Urinary bladder (tissue), 4 donors: ENCODE measurements around the gene ACYP2. TPM values are rescaled to one million over a fixed set of nuclear protein-coding genes. Genes with fewer than 3 reads are reported as not detected.
A peak's percentile ranks its signal among the peaks of the same experiment; 100 is the strongest.
"Not testable (repeated sequence)": the region's sequence is repeated elsewhere in the genome, so short reads cannot be mapped to it uniquely, and the experiment has no call there.

Source experiments
- DNase-seq: peaks from one replicate; pipeline ENCODE4 v3.0.0-alpha.2; 2015; ENCODE audit errors: extremely low spot score
- H3K27ac ChIP-seq: one replicate; pipeline ENCODE4 v1.5.1; 2013; ENCODE audit warnings: low read depth, mild to moderate bottlenecking, moderate library complexity
- H3K36me3 ChIP-seq: one replicate; pipeline ENCODE4 v1.6.1; 2013; ENCODE audit warnings: mild to moderate bottlenecking, moderate library complexity; ENCODE audit not compliant: insufficient read depth
- H3K4me1 ChIP-seq: one replicate; pipeline ENCODE4 v1.6.1; 2013; ENCODE audit warnings: mild to moderate bottlenecking, moderate library complexity; ENCODE audit not compliant: insufficient read depth
- H3K4me3 ChIP-seq: one replicate; pipeline ENCODE4 v1.5.1; 2013; ENCODE audit warnings: low read depth, low read length
- WGBS: extraction: QIAGEN DNeasy Blood & Tissue Kit; methylation state at CpG from one replicate; pipeline ENCODE4 v1.1.7; 2013; 5-methylcytosine and 5-hydroxymethylcytosine counted together
- polyA plus RNA-seq: library from polyadenylated mRNA; stranded (reverse); fragments of 200-250 nt; gene quantifications from one replicate; pipeline ENCODE4 v1.2.3, GENCODE V29; 2013
- total RNA-seq: library from RNA; depleted of rRNA; stranded (reverse); fragments of >200 nt; gene quantifications from one replicate; pipeline ENCODE4 v1.2.3, GENCODE V29; 2014
- donor health status: healthy with polysubstance abuse.
- donor health status: healthy.

The ACYP2 gene
- total and polyA plus RNA-seq, 2 donors = 25.0 to 28.1 TPM

DNA sequence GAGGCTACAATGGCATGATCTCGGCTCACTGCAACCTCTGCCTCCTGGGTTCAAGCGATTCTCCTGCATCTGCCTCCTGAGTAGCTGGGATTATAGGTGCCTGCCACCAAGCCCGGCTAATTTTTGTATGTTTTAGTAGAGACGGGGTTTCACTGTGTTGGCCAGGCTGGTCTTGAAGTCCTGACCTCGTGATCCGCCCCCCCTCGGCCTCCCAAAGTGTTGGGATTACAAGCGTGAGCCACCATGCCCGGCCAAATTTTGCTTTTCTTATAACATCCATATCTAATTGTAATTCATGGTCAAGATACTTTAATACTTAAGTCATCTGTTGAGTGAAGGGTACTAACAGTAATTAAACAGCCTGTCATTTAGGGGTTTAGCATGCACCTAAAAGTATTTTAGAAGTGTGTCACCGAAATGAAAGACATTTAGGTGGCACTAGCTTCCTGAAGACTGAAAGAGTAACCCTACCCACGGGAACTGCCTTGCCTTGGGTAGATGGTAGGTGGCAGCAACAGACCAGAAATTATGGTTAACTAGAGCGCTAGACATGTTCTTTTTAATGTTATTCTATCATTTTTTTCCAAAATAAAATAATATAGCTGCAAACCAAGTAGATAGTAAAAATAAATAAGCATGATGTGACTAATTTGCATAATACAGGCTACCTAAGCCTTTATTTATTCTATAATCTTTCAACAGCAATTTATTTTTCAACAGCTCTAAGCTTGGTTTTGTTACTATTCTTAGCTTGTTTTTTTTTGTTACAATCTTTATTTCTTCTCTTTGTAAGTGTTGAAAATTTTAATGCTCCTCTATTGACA lies 8.6 kb upstream of the ACYP2 start:
- Histone ChIP-seq H3K27ac (no peak overlapping the region), H3K4me3 (no peak overlapping the region), H3K4me1 (no peaks in the 10 kb centered on the region), H3K36me3 (no peaks in the 10 kb centered on the region)
- DNase-seq = peak; percentile 49
- 58% methylated on average over 12 of the region's 12 CpGs for WGBS

GRCh38 chr2:54107455-54107764 lies 8.0 kb upstream of the ACYP2 start:
- Histone ChIP-seq H3K4me3 (no peak overlapping the region), H3K27ac (no peak overlapping the region), H3K36me3 (no peaks in the 10 kb centered on the region), H3K4me1 (no peaks in the 10 kb centered on the region)
- 70% methylated on average over 2 of the region's 2 CpGs for WGBS
- no peak for DNase-seq

DNA sequence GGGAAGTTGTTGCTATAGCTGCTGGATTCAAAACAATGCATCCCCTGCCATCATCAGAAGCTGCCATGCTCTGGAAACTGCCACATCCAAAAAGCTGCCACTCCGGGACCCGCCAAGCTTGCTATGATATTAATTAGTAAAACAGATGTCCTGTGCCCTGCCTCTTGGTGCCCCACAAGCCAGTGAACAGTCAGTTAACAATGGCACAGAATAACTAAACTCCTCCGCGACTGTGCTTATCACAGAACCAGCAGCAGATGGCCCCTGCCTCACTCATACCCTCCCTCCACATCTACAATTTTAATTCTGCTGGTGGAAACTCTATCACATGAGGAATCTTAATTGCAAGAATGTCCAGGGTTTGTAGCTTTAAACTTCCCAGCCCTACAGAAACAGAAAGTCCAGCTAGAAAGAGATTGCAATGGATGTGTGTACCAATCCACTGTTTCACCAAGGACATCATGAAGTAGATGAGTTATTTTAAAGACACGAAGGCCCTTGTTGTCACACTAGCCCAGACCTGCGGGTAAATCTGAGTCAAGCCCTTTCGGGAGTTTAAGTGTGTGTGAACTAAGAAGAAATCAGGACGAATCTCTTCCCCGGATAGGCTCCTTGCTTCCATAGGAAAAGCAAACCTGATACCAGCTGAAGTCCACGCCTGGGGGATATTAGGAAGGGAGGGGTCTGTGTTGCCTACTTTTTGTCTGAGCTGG lies 7.4 kb upstream of the ACYP2 start:
- H3K27ac ChIP-seq = no peak overlapping the region
- WGBS = 88% methylated on average over 10 of the region's 10 CpGs
- no peak overlapping the region for H3K4me3 ChIP-seq
- DNase-seq = no peak
- no peaks in the 10 kb centered on the region for H3K36me3 ChIP-seq
- no peaks in the 10 kb centered on the region for H3K4me1 ChIP-seq

GRCh38 chr2:54109848-54110247 lies 5.6 kb upstream of the ACYP2 start:
- no peak for DNase-seq
- Histone ChIP-seq H3K4me3 (no peak overlapping the region), H3K4me1 (no peaks in the 10 kb centered on the region), H3K36me3 (no peaks in the 10 kb centered on the region), H3K27ac (no peak overlapping the region)
- 97% methylated on average over 3 of the region's 3 CpGs for WGBS

DNA sequence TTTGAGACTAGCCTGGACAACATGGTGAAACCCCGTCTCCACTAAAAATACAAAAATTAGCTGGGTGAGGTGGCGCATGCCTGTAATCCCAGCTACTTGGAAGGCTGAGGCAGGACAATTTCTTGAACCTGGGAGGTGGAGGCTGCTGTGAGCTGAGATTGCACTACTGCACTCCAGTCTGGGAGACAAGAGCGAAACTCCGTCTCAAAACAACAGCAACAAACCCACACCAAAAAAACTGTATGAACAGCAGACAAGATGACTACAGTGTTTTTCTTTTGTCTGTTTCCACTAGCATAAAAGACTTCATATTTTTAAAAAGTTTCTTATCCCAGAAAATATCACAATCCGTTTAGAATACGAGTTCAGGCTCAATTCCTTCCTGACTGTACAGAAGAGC lies 936 bp upstream of the ACYP2 start:
- 79% methylated on average over 6 of the region's 6 CpGs for WGBS
- Histone ChIP-seq H3K4me3 (peak overlapping the region; percentile 12), H3K27ac (peak overlapping the region; percentile 45)
- not testable (repeated sequence) for H3K36me3 ChIP-seq, DNase-seq, H3K4me1 ChIP-seq

- peak overlapping the region; percentile 57 for H3K4me3 ChIP-seq
- H3K4me1 ChIP-seq = no peaks in the 10 kb centered on the region
- DNase-seq = no peak
- H3K36me3 ChIP-seq = no peaks in the 10 kb centered on the region
- H3K27ac ChIP-seq = peak overlapping the region; percentile 100
- WGBS = 43% methylated on average over 3 of the region's 3 CpGs
Observed at GRCh38 chr2:54114936-54115283, 505 bp upstream of the ACYP2 start.

- H3K36me3 ChIP-seq, DNase-seq, H3K4me3 ChIP-seq, H3K4me1 ChIP-seq, H3K27ac ChIP-seq: not testable (repeated sequence)
- 98% methylated on average over 10 of the region's 10 CpGs for WGBS
Observed at GRCh38 chr2:54116598-54116997, 1.2 kb downstream of the ACYP2 start.

GRCh38 chr2:54120950-54121349 lies 5.5 kb downstream of the ACYP2 start:
- Histone ChIP-seq H3K4me3 (no peak overlapping the region), H3K27ac (no peak overlapping the region), H3K4me1 (no peaks in the 10 kb centered on the region), H3K36me3 (no peaks in the 10 kb centered on the region)
- no peak for DNase-seq
- WGBS = 97% methylated on average over 8 of the region's 8 CpGs

DNA sequence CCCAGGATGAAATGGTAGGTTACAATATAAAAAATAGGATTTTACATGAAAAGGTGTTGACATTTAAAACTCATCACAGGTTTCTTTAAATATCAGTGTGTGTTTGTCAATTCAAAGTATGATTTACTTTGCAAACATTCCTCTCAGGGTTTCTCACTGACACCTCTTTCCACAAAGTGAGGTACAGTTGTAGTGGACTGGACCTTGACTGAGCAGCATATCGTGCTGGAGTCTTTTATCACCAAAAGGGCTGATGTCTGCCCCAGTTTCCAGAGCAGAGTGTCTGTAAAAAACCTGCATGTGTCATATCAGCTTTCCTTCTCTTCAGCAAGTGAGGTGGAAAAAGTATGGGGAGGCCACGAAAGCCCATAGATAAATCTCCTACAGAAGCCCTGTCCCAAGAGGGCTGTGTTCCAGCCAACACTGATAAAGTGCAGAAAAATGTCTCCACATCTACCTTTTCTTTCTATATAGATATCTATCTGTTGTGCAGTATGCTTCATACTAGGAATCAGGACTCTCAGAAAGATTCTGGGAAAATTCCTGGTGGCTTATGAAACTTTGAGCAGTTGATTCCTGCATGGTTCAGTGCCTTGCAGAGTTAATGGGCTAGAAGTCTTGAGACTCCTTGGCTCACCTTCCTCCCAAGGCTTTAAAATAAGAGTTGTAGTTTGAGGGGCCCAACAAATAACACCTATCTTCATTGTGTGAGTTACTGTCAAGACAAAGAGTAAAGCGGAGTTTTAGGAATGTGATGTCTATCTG lies 6.9 kb downstream of the ACYP2 start:
- no peak overlapping the region for H3K4me3 ChIP-seq
- no peak for DNase-seq
- no peak overlapping the region for H3K27ac ChIP-seq
- 82% methylated on average over 3 of the region's 3 CpGs for WGBS
- no peaks in the 10 kb centered on the region for H3K36me3 ChIP-seq
- H3K4me1 ChIP-seq = no peaks in the 10 kb centered on the region

DNA sequence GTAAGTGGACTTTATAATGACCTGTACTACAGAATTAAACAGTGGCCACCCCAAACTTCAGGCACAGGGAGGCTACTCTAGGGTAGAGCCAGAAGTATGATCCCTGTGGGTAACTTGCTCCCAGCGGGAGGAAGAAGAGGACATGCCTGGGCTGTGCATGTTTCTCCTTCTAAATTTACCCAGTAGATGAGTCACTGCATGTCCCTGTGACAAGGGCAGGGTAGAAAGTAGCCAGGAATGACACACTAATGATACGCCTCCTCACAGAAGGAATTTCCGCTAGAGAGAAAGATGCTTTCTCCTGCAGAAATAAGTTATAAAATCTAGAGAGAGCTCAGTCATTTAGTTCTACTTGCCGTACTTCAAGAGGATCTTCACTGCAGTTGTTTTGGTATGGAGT lies 7.5 kb downstream of the ACYP2 start:
- WGBS = 66% methylated on average over 4 of the region's 4 CpGs
- Histone ChIP-seq H3K36me3 (no peaks in the 10 kb centered on the region), H3K4me3 (no peak overlapping the region), H3K27ac (no peak overlapping the region), H3K4me1 (no peaks in the 10 kb centered on the region)
- DNase-seq = no peak

DNA sequence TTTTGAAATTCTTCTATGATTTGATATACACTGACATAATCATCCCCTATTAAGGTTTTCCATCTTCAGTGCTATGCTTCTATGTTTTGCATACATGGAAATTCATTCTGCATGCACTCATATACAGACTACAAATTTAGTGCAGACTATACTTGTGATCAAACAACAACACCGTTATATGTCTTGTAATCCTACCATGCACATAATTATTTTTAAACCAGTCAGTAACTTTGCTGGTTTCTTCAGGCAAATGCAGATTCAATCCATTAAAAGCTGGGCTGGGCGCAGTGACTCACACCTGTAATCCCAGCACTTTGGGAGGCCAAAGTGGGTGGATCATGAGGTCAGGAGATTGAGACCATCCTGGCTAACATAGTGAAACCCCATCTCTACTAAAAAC lies 11.8 kb downstream of the ACYP2 start:
- DNase-seq, H3K36me3 ChIP-seq, H3K4me3 ChIP-seq, H3K4me1 ChIP-seq, H3K27ac ChIP-seq: not testable (repeated sequence)
- WGBS = 94% methylated on average over 2 of the region's 2 CpGs

- peaks cover 2% of the 10 kb centered on the region for H3K36me3 ChIP-seq
- 85% methylated on average over 4 of the region's 4 CpGs for WGBS
- no peak overlapping the region for H3K27ac ChIP-seq
- no peak overlapping the region for H3K4me3 ChIP-seq
- DNase-seq = no peak
- no peaks in the 10 kb centered on the region for H3K4me1 ChIP-seq
Observed at GRCh38 chr2:54133056-54133455, 17.6 kb downstream of the ACYP2 start.

GRCh38 chr2:54139210-54139609 lies 23.8 kb downstream of the ACYP2 start:
- DNase-seq = no peak
- H3K4me1 ChIP-seq = no peaks in the 10 kb centered on the region
- peaks cover 2% of the 10 kb centered on the region for H3K36me3 ChIP-seq
- H3K4me3 ChIP-seq = no peak overlapping the region
- no peak overlapping the region for H3K27ac ChIP-seq
- WGBS = 68% methylated on average over 4 of the region's 4 CpGs

GRCh38 chr2:54143780-54144179 lies 28.4 kb downstream of the ACYP2 start:
- 75% methylated on average over 2 of the region's 2 CpGs for WGBS
- H3K4me1 ChIP-seq = no peaks in the 10 kb centered on the region
- H3K36me3 ChIP-seq = no peaks in the 10 kb centered on the region
- no peak for DNase-seq
- H3K27ac ChIP-seq = no peak overlapping the region
- H3K4me3 ChIP-seq = no peak overlapping the region
